GM12874 (cell line): ENCODE measurements around the gene ZNF337.

Experiments used
- TF ChIP-seq, protein P1 (sequence below): IDR thresholded peaks from 2 replicates; pipeline ENCODE4 v1.5.1; 2011; ENCODE audit warnings: low read depth, mild to moderate bottlenecking, control low read depth, low read length, moderate library complexity; ENCODE audit not compliant: insufficient read depth

Gene ZNF337

DNA sequence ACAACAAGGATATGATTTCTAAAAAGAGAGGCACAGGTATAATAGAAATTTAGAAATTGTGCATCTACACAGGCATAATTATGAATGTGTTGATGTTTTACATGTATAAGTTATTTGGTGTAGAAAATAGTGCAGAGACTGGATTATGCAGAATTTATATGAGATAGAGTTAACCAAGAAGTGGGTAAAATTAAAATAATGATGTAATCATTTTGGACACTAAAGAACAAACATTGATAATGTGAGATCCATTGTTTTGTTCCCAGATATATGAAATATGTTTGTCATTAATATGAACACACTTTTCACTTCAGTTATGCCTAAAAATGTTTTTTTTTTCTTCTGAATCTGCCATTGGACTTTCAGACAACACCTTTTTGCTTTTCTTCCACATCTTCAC is 37.2 kb upstream of the ZNF337 start:
- TF ChIP-seq, protein P1, sequence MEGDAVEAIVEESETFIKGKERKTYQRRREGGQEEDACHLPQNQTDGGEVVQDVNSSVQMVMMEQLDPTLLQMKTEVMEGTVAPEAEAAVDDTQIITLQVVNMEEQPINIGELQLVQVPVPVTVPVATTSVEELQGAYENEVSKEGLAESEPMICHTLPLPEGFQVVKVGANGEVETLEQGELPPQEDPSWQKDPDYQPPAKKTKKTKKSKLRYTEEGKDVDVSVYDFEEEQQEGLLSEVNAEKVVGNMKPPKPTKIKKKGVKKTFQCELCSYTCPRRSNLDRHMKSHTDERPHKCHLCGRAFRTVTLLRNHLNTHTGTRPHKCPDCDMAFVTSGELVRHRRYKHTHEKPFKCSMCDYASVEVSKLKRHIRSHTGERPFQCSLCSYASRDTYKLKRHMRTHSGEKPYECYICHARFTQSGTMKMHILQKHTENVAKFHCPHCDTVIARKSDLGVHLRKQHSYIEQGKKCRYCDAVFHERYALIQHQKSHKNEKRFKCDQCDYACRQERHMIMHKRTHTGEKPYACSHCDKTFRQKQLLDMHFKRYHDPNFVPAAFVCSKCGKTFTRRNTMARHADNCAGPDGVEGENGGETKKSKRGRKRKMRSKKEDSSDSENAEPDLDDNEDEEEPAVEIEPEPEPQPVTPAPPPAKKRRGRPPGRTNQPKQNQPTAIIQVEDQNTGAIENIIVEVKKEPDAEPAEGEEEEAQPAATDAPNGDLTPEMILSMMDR, result no peak

DNA sequence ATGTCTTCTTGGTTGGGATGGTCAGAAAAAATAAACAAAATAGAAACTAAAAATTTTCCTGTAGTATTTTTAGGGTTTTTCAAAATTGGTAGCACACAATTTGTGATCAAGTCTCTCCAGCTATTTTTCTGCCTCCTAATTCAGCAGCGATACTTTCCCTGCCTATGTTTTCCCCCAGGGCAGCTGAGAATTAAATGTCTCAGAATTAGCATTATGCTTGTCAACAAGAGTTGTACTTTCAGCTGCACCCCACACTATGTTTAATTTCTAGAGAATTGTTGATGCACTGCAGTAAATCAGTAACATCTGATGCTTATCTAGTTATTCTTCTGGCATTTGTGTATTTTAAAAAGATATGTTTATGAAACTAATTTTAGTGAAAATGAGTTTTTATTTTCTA is 34.2 kb upstream of the ZNF337 start:
- TF ChIP-seq, protein P1, result no peak

DNA sequence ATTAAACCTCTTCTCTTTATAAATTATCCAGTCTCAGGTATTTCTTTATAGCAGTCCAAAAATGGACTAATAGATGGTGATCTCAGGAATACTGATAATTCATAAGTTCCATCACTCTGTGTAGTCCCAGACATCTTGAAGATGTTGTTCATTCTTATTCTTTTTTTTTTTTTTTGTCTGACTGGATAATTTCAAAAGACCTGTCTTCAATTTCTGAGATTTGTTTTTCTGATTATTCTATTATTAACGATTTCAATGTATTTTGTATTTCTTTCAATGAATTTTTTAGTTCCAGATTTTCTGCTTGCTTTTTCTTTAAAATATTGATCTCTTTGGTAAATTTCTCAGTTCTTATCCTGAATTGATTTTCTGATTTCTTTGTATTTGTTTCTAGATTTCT is 29.7 kb upstream of the ZNF337 start:
- TF ChIP-seq, protein P1, result no peak

DNA sequence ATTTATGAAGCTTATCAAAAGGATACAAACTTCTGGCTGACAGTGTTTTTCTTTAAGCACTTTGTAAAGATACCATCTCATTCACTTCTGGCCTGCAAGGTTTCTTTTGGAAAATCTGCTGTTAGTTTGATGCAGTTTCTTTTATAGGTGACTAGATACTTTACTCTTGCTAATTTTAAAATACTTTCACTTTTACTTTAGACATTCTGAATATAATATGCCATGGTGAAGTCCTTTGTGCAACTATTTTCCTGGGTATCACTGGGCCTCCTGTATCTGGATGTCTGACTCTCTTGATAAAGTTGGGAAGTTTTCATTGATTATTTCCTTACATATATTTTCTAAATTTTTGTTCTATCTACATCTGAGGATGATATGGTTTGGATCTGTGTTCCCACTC is 29.0 kb upstream of the ZNF337 start:
- TF ChIP-seq, protein P1, result no peak

DNA sequence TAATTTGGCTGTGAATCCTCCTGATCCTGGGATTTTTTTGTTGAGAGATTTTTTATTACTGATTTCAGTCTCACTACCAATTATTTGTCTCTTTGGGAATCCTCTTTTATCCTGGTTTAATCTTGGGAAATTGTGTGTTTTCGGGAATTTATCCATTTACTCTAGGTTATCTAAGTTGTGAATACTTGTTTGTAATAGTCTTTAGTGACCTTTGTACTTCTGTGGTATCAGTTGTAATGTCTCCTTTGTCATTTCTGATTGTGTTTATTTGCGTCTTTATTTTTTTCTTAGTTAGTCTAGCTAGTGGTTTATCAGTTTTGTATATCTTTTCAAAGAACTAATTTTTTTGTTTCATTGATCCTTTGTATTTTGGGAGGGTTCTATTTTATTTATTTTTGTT is 27.3 kb upstream of the ZNF337 start:
- TF ChIP-seq, protein P1, result no peak

DNA sequence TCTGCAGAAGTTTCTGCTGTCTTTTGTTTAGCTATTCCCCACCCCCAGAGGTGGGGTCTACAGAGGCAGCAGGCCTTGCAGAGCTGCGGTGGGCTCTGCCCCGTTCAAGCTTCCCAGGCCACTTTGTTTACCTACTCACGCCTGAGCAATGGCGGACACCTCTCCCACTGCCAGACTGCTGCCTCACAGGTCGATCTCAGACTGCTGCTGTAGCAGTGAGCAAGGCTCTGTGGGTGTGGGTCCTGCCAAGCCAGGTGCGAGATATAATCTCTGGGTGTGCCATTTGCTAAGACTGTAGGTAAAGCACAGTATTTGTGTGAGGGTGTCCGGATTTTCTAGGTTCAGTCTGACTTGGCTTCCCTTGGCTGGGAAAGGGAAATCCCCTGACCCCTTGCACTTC is 23.6 kb upstream of the ZNF337 start:
- TF ChIP-seq, protein P1, result no peak

DNA sequence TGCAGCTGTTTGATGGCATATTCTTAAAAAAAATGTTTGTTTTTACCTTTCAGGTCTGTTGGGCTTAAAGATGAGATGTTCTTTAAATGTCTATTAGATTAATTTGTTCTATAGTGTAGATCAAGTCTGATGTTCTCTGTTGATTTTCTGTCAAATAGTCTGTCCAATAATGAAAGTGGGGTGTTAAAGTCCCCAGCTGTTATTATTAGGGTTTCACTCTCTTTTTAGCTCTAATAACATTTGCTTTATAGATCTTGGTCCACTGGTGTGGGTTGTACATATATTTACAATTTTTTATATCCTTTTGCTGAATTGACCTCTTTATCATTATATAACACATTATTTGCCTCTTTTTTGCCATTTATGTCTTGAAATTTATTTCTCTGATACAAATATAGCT is 11.0 kb upstream of the ZNF337 start:
- TF ChIP-seq, protein P1, result no peak

DNA sequence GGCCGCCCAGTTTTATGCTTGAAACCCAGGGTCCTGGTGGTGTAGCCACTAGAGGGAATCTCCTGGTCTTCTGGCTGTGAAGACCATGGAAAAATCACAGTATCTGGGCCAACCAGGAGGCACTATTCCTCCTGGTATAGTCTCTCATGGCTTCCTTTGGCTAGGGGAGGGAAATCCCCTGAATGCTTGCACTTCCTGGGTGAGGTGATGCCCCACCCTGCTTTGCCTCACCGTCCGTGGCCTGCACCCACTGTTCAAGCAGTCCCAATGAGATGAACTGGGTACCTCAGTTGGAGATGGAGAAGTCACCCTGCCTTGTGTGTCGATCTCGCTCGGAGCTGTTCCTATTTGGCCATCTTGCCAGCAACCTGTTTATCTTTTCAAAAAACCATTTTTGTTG is 10.1 kb upstream of the ZNF337 start:
- TF ChIP-seq, protein P1, result no peak
